ENCODE data around the gene CTDNEP1. TPM values are rescaled to one million over a fixed set of nuclear protein-coding genes. Genes with fewer than 3 reads are reported as not detected.
A peak's percentile ranks its signal among the peaks of the same experiment; 100 is the strongest.

CTDNEP1 gene
- total RNA-seq, 4 donors from 2014 or later, result 71.5 to 150 (median 111) TPM

- ATAC-seq (peak; percentile 30 to 41), DNase-seq (peak; percentile 88 to 92)
- intact Hi-C loops (cut with DNase I; ENCODE audit: low total_unique reads), result loop anchor here (2.0 to 5.0 kb wide), 2 partner anchors 65 to 910 kb away; partner anchors contain the start of genes EIF5A and PER1
- H3K4me1 ChIP-seq, result peaks cover 28 to 29% of the 10 kb centered on the region in 2 donors
- H3K36me3 ChIP-seq, result peaks cover 0 to 43% of the 10 kb centered on the region in 2 donors
- H3K9me3 ChIP-seq, result no peaks in the 10 kb centered on the region
- peak within 1 kb of the TSS; percentile 92 to 99 (median 98) for H3K27ac ChIP-seq
- TF ChIP-seq POLR2A (IDR thresholded peaks at IDR 0.05) (peak; percentile 81 to 86), CTCF (IDR thresholded peaks at IDR 0.05 in 4 of 5, conservative IDR thresholded peaks at IDR 0.05 in 1 of 5) (no peak)
- peak within 1 kb of the TSS; percentile 75 to 99 (median 92) for H3K4me3 ChIP-seq
- H3K27me3 ChIP-seq, result no peaks in the 10 kb centered on the region
- in situ Hi-C loops (cut with MboI; ENCODE audit: low sequenced_read_pairs in 4 of 4), result no loop called here
Measured at GRCh38 chr17:7241783-7242716, 9.5 kb downstream of the CTDNEP1 start, which contains the start of gene GABARAP. GABARAP (minus strand) TSS chr17:7242449; CDS start chr17:7242330, 119 bp downstream.

GRCh38 chr17:7241090-7241733, 10.3 kb downstream of the CTDNEP1 start:
- intact Hi-C loops (cut with DNase I; ENCODE audit: low total_unique reads), result loop anchor here (5.0 kb wide), 1 partner anchor 911 kb away; the partner anchor contains the start of gene PER1
- in situ Hi-C loops (cut with MboI; ENCODE audit: low sequenced_read_pairs in 4 of 4), result no loop called here
- ATAC-seq (no peak), DNase-seq (no peak)
- peak overlapping the region; percentile 92 to 99 (median 98) for H3K27ac ChIP-seq
- peaks cover 26 to 30% of the 10 kb centered on the region in 2 donors for H3K4me1 ChIP-seq
- H3K27me3 ChIP-seq, result no peaks in the 10 kb centered on the region
- H3K9me3 ChIP-seq, result no peaks in the 10 kb centered on the region
- TF ChIP-seq POLR2A (IDR thresholded peaks at IDR 0.05) (no peak), CTCF (IDR thresholded peaks at IDR 0.05 in 4 of 5, conservative IDR thresholded peaks at IDR 0.05 in 1 of 5) (no peak)
- peaks cover 0 to 40% of the 10 kb centered on the region in 2 donors for H3K36me3 ChIP-seq
- peak overlapping the region; percentile 75 to 99 (median 92) for H3K4me3 ChIP-seq

- in situ Hi-C loops (cut with MboI; ENCODE audit: low sequenced_read_pairs in 4 of 4) (no loop called here), intact Hi-C loops (cut with DNase I; ENCODE audit: low total_unique reads) (loop anchor here (5.0 kb wide), 1 partner anchor 912 kb away; the partner anchor contains the start of gene PER1)
- H3K4me3 ChIP-seq, result peak overlapping the region; percentile 49 to 99 (median 80)
- H3K4me1 ChIP-seq, result peaks cover 26 to 33% of the 10 kb centered on the region in 2 donors
- H3K36me3 ChIP-seq, result peaks cover 0 to 40% of the 10 kb centered on the region in 2 donors
- ATAC-seq (no peak), DNase-seq (no peak)
- TF ChIP-seq CTCF (IDR thresholded peaks at IDR 0.05 in 4 of 5, conservative IDR thresholded peaks at IDR 0.05 in 1 of 5), result no peak
- no peak for TF ChIP-seq POLR2A (IDR thresholded peaks at IDR 0.05)
- H3K9me3 ChIP-seq, result no peaks in the 10 kb centered on the region
- no peaks in the 10 kb centered on the region for H3K27me3 ChIP-seq
- peak overlapping the region; percentile 92 to 99 (median 98) for H3K27ac ChIP-seq
Measured at GRCh38 chr17:7240375-7240774, 11.2 kb downstream of the CTDNEP1 start.

GRCh38 chr17:7239091-7240027, 12.2 kb downstream of the CTDNEP1 start, which contains the start of gene PHF23:
PHF23 (minus strand) TSS chr17:7239457; CDS start chr17:7239279, 178 bp downstream.
- TF ChIP-seq POLR2A (IDR thresholded peaks at IDR 0.05) (peak; percentile 92 to 93), CTCF (IDR thresholded peaks at IDR 0.05 in 4 of 5, conservative IDR thresholded peaks at IDR 0.05 in 1 of 5) (peak in 2 of 5 experiments; percentile 24 to 59)
- H3K36me3 ChIP-seq, result peaks cover 0 to 34% of the 10 kb centered on the region in 2 donors
- DNase-seq, result peak; percentile 100
- peak; percentile 67 to 75 for ATAC-seq
- peak within 1 kb of the TSS; percentile 92 to 99 (median 98) for H3K27ac ChIP-seq
- no peaks in the 10 kb centered on the region for H3K27me3 ChIP-seq
- H3K4me1 ChIP-seq, result peaks cover 34 to 41% of the 10 kb centered on the region in 2 donors
- H3K9me3 ChIP-seq, result no peaks in the 10 kb centered on the region
- intact Hi-C loops (cut with DNase I; ENCODE audit: low total_unique reads) (loop anchor here (5.0 kb wide), 2 partner anchors 603 to 913 kb away; partner anchors contain the start of gene PER1), in situ Hi-C loops (cut with MboI; ENCODE audit: low sequenced_read_pairs in 4 of 4) (no loop called here)
- peak within 1 kb of the TSS; percentile 78 to 100 (median 98) for H3K4me3 ChIP-seq
